H9 (cell line): ENCODE measurements around the gene PPP1R14C. TPM values are rescaled to one million over a fixed set of nuclear protein-coding genes. Genes with fewer than 3 reads are reported as not detected.

ENCODE experiments used
- DNase-seq: peaks from one replicate; pipeline ENCODE4 v3.0.0-alpha.2; 2017
- H2AFZ ChIP-seq: one replicate; pipeline ENCODE4 v1.6.1; 2013; ENCODE audit warnings: mild to moderate bottlenecking, low read length, control low read depth, moderate library complexity
- H2AK5ac ChIP-seq: 2 replicates; pipeline ENCODE4 v1.6.1; 2013; ENCODE audit warnings: low read length, control low read depth, mixed read lengths; ENCODE audit not compliant: insufficient read length
- H2BK120ac ChIP-seq: one replicate; pipeline ENCODE4 v1.6.1; 2013; ENCODE audit warnings: low read depth, mild to moderate bottlenecking, low read length, control low read depth, inconsistent platforms; ENCODE audit not compliant: poor library complexity, severe bottlenecking
- H2BK12ac ChIP-seq: 2 replicates; pipeline ENCODE4 v1.6.1; 2013; ENCODE audit warnings: low read length, control low read depth, mixed read lengths, low read depth; ENCODE audit not compliant: insufficient read length
- H2BK15ac ChIP-seq: 2 replicates; pipeline ENCODE4 v1.6.1; 2013; ENCODE audit warnings: low read depth, low read length, control low read depth
- H2BK20ac ChIP-seq: one replicate; pipeline ENCODE4 v1.6.1; 2013; ENCODE audit warnings: low read depth, mild to moderate bottlenecking, low read length, control low read depth, inconsistent platforms; ENCODE audit not compliant: poor library complexity, severe bottlenecking
- H2BK5ac ChIP-seq: 2 replicates; pipeline ENCODE4 v1.6.1; 2013; ENCODE audit warnings: low read length, control low read depth, mixed read lengths; ENCODE audit not compliant: insufficient read length
- H3K14ac ChIP-seq: 2 replicates; pipeline ENCODE4 v1.6.1; 2013; ENCODE audit warnings: low read length, control low read depth; ENCODE audit not compliant: insufficient read depth
- H3K18ac ChIP-seq: 2 replicates; pipeline ENCODE4 v1.6.1; 2013; ENCODE audit warnings: low read depth, mild to moderate bottlenecking, mixed read lengths, low read length, control low read depth; ENCODE audit not compliant: insufficient read length
- H3K23ac ChIP-seq: 2 replicates; pipeline ENCODE4 v1.6.1; 2013; ENCODE audit warnings: low read length, control low read depth, mixed read lengths, low read depth; ENCODE audit not compliant: insufficient read length
- H3K23me2 ChIP-seq: 2 replicates; pipeline ENCODE4 v1.6.1; 2013; ENCODE audit warnings: low read depth, mild to moderate bottlenecking, mixed read lengths, low read length, control low read depth; ENCODE audit not compliant: insufficient read length, poor library complexity, severe bottlenecking
- H3K27ac ChIP-seq: 2 replicates; pipeline ENCODE4 v1.5.1; 2013; ENCODE audit warnings: low read length, control low read depth, mixed read lengths, low read depth; ENCODE audit not compliant: insufficient read length
- H3K27me3 ChIP-seq: 2 replicates; pipeline ENCODE4 v1.6.1; 2013; ENCODE audit warnings: low read length, control low read depth, inconsistent platforms; ENCODE audit not compliant: insufficient read depth
- H3K4ac ChIP-seq: 2 replicates; pipeline ENCODE4 v1.6.1; 2013; ENCODE audit warnings: low read depth, mild to moderate bottlenecking, control low read depth, inconsistent platforms, low read length, moderate library complexity
- H3K4me1 ChIP-seq: 2 replicates; pipeline ENCODE4 v1.6.1; 2013; ENCODE audit warnings: low read length, control low read depth, inconsistent platforms; ENCODE audit not compliant: insufficient read depth
- H3K4me2 ChIP-seq: 2 replicates; pipeline ENCODE4 v1.6.1; 2013; ENCODE audit warnings: low read length, control low read depth, mixed read lengths; ENCODE audit not compliant: insufficient read length, insufficient read depth
- H3K56ac ChIP-seq: 2 replicates; pipeline ENCODE4 v1.6.1; 2013; ENCODE audit warnings: low read depth, mild to moderate bottlenecking, mixed read lengths, low read length, control low read depth; ENCODE audit not compliant: insufficient read length
- H3K79me1 ChIP-seq: 2 replicates; pipeline ENCODE4 v1.6.1; 2013; ENCODE audit warnings: low read depth, mild to moderate bottlenecking, moderate library complexity, low read length, control low read depth, inconsistent platforms; ENCODE audit not compliant: insufficient read depth, poor library complexity, severe bottlenecking
- H3K79me2 ChIP-seq: 2 replicates; pipeline ENCODE4 v1.6.1; 2013; ENCODE audit warnings: low read length, control low read depth, inconsistent platforms; ENCODE audit not compliant: insufficient read depth
- H3K9ac ChIP-seq: 2 replicates; pipeline ENCODE4 v1.6.1; 2013; ENCODE audit warnings: low read length, control low read depth, mixed read lengths; ENCODE audit not compliant: insufficient read length; ENCODE audit errors: extremely low read depth
- H3K9me3 ChIP-seq: one replicate; pipeline ENCODE4 v1.6.1; 2013; ENCODE audit warnings: low read depth, low read length, inconsistent platforms; ENCODE audit not compliant: control insufficient read depth
- H3T11ph ChIP-seq: one replicate; pipeline ENCODE4 v1.6.1; 2013; ENCODE audit warnings: mild to moderate bottlenecking, low read length, control low read depth, inconsistent platforms
- H4K20me1 ChIP-seq: one replicate; pipeline ENCODE4 v1.6.1; 2013; ENCODE audit not compliant: control insufficient read depth, insufficient read length, insufficient read depth
- H4K5ac ChIP-seq: 2 replicates; pipeline ENCODE4 v1.6.1; 2013; ENCODE audit warnings: low read depth, mild to moderate bottlenecking, mixed read lengths, low read length, control low read depth; ENCODE audit not compliant: insufficient read length
- H4K8ac ChIP-seq: replicated peaks from 2 replicates; pipeline ENCODE4 v1.6.1; 2013; ENCODE audit warnings: low read length, control low read depth, mixed read lengths, low read depth; ENCODE audit not compliant: insufficient read length
- H4K91ac ChIP-seq: 2 replicates; pipeline ENCODE4 v1.6.1; 2013; ENCODE audit warnings: low read depth, mild to moderate bottlenecking, moderate library complexity, mixed read lengths, low read length, control low read depth; ENCODE audit not compliant: insufficient read length
- H3K27ac Mint-ChIP-seq, 3 experiments: 2 replicates in 2 of 3; 3 replicates in 1 of 3; pipeline ENCODE4 v1.8.0; 2020 to 2021; ENCODE audit warnings: mixed read lengths in 3 of 3, mild to moderate bottlenecking in 1 of 3, moderate library complexity in 1 of 3
- H3K27me3 Mint-ChIP-seq: 2 replicates; pipeline ENCODE4 v1.8.0; 2021; ENCODE audit warnings: low read depth, mild to moderate bottlenecking, moderate library complexity, mixed read lengths
- H3K36me3 Mint-ChIP-seq, 3 experiments: 2 replicates in 2 of 3; 3 replicates in 1 of 3; pipeline ENCODE4 v1.8.0; 2020 to 2021; ENCODE audit warnings: low read depth in 3 of 3, mixed read lengths in 3 of 3; ENCODE audit not compliant: insufficient read depth in 1 of 3
- H3K4me1 Mint-ChIP-seq, 2 experiments: 2 replicates each; pipeline ENCODE4 v1.8.0; 2020; ENCODE audit warnings: mixed read lengths in 2 of 2
- H3K4me3 Mint-ChIP-seq, 2 experiments: 2 replicates in 1 of 2; 3 replicates in 1 of 2; pipeline ENCODE4 v1.8.0; 2020 to 2021; ENCODE audit warnings: mild to moderate bottlenecking in 2 of 2, mixed read lengths in 2 of 2, moderate library complexity in 1 of 2
- H3K9me3 Mint-ChIP-seq, 2 experiments: 2 replicates in 1 of 2; 3 replicates in 1 of 2; pipeline ENCODE4 v1.8.0; 2020; ENCODE audit warnings: mild to moderate bottlenecking in 2 of 2, mixed read lengths in 2 of 2, moderate library complexity in 1 of 2
- CTCF ChIP-seq: fragments of 200-600 bp; sonication (generic); conservative IDR thresholded peaks from 3 replicates; pipeline ENCODE4 v1.8.0; 2021; ENCODE audit warnings: antibody characterized with exemption, mild to moderate bottlenecking
- WGBS: extraction: QIAGEN DNeasy Blood & Tissue Kit; methylation state at CpG from one replicate; pipeline ENCODE4 v1.1.7; 2013; ENCODE audit warnings: missing lambda C conversion rate, low lambda C conversion rate, mixed read lengths; ENCODE audit not compliant: insufficient read length; ENCODE audit errors: extremely low coverage; 5-methylcytosine and 5-hydroxymethylcytosine counted together
- total RNA-seq: library from RNA; stranded (reverse); gene quantifications from 2 replicates; pipeline ENCODE4 v1.2.1, GENCODE V29; 2021

PPP1R14C gene
- total RNA-seq, 1 experiment from 2014 or later = 0.37 TPM

GRCh38 chr6:150201772-150202329 is 59.0 kb downstream of the PPP1R14C start:
- Histone ChIP-seq H4K8ac (no peak overlapping the region), H3K4me1 (no peaks in the 10 kb centered on the region), H3K27me3 (no peaks in the 10 kb centered on the region), H4K5ac (no peak overlapping the region), H3K23ac (no peak overlapping the region), H3K27ac (no peak overlapping the region), H3K4ac (no peak overlapping the region), H3K56ac (no peak overlapping the region), H3K14ac (no peak overlapping the region), H3K79me1 (no peaks in the 10 kb centered on the region), H4K91ac (no peak overlapping the region), H2BK5ac (no peak overlapping the region), H3T11ph (no peak overlapping the region), H3K9me3 (no peaks in the 10 kb centered on the region), H3K9ac (no peak overlapping the region), H3K4me2 (no peak overlapping the region), H2AFZ (no peak overlapping the region), H3K18ac (no peak overlapping the region), H2AK5ac (no peak overlapping the region), H2BK12ac (no peak overlapping the region), H2BK120ac (no peak overlapping the region), H4K20me1 (no peaks in the 10 kb centered on the region), H2BK15ac (no peak overlapping the region), H2BK20ac (no peak overlapping the region), H3K79me2 (no peaks in the 10 kb centered on the region), H3K23me2 (no peaks in the 10 kb centered on the region)
- DNase-seq = no peak
- no peak for TF ChIP-seq CTCF
- Mint-ChIP-seq H3K9me3 (peaks cover 0 to 2% of the 10 kb centered on the region in 2 experiments; a peak in 2 of 5 replicates), H3K4me1 (peaks cover 6 to 8% of the 10 kb centered on the region in 2 experiments; a peak in 3 of 4 replicates), H3K36me3 (no peaks in the 10 kb centered on the region), H3K27ac (no peak overlapping the region; a peak in 1 of 7 replicates), H3K4me3 (peak overlapping the region in 1 of 2 experiments; percentile 18; a peak in 2 of 5 replicates), H3K27me3 (peaks cover 9% of the 10 kb centered on the region)
- no CpG with 5 or more reads among the region's 9 CpGs for WGBS
